Heart left ventricle (tissue), 16 donors: Measurements from ENCODE around the gene NANOS1. TPM values are rescaled to one million over a fixed set of nuclear protein-coding genes. Genes with fewer than 3 reads are reported as not detected.

Experiments
- ATAC-seq, 4 donors: fragments of 200-7000 bp; cut with Tn5 transposase; one replicate each; pipeline ENCODE4 v1.9.1; 2020 to 2022; ENCODE audit warnings: moderate library complexity in 4 of 4, mild to moderate bottlenecking in 3 of 4, moderate number of reproducible peaks in 1 of 4
- DNase-seq, 5 donors: peaks; one replicate each; pipeline ENCODE4 v3.0.0-alpha.2; 2020
- H3K27ac ChIP-seq, 12 donors: fragments of 200-600 bp; sonication (generic) in 4 of 12; one replicate each; pipeline versions ENCODE4 v1.5.0 to v1.8.0; 2016 to 2022; ENCODE audit warnings: mild to moderate bottlenecking in 2 of 12
- H3K27me3 ChIP-seq, 9 donors: fragments of 200-600 bp; sonication (generic) in 2 of 9; one replicate each; pipeline versions ENCODE4 v1.5.1 to v1.8.0; 2016 to 2022; ENCODE audit warnings: mild to moderate bottlenecking in 3 of 9
- H3K36me3 ChIP-seq, 9 donors: fragments of 200-600 bp; sonication (generic) in 2 of 9; one replicate each; pipeline versions ENCODE4 v1.5.0 to v1.8.0; 2018 to 2022; ENCODE audit warnings: mild to moderate bottlenecking in 2 of 9
- H3K4me1 ChIP-seq, 12 donors: fragments of 200-600 bp; sonication (generic) in 4 of 12; one replicate each; pipeline versions ENCODE4 v1.5.0 to v1.8.0; 2016 to 2022; ENCODE audit warnings: mild to moderate bottlenecking in 3 of 12
- H3K4me3 ChIP-seq, 12 donors: fragments of 200-600 bp; sonication (generic) in 4 of 12; one replicate each; pipeline versions ENCODE4 v1.5.0 to v1.8.0; 2017 to 2022; ENCODE audit warnings: mild to moderate bottlenecking in 9 of 12, moderate library complexity in 4 of 12
- H3K9me3 ChIP-seq, 12 donors: fragments of 200-600 bp; sonication (generic) in 4 of 12; one replicate each; pipeline versions ENCODE4 v1.5.0 to v1.8.0; 2016 to 2022; ENCODE audit warnings: mild to moderate bottlenecking in 1 of 12
- CTCF ChIP-seq, 12 donors: fragments of 200-600 bp; sonication (generic) in 4 of 12; IDR thresholded peaks; one replicate each; pipeline versions ENCODE4 v1.5.0 to v1.8.0; 2018 to 2022; ENCODE audit warnings: antibody characterized with exemption in 12 of 12, mild to moderate bottlenecking in 5 of 12
- POLR2A ChIP-seq, 2 donors: fragments of 450-650 bp; IDR thresholded peaks; one replicate each; pipeline ENCODE4 v1.6.1; 2017; ENCODE audit warnings: antibody characterized with exemption in 2 of 2, mild to moderate bottlenecking in 2 of 2, moderate library complexity in 2 of 2
- WGBS, 4 donors: extraction: QIAGEN DNeasy Blood & Tissue Kit in 2 of 4; methylation state at CpG; one replicate each; pipeline versions ENCODE4 v1.1.5 to v1.1.7; 2013 to 2018; 5-methylcytosine and 5-hydroxymethylcytosine counted together
- intact Hi-C, 10 donors: fragments of 100-400 bp; cut with DNase I; formaldehyde crosslinking; loops; one replicate each; pipeline versions ENCODE4 v1.11.1 to v1.14.2; 2022
- polyA plus RNA-seq, 2 donors: library from polyadenylated mRNA; stranded (reverse); fragments of 200-250 nt; gene quantifications; one replicate each; pipeline ENCODE4 v1.2.3, GENCODE V29; 2013
- total RNA-seq, 9 donors: library from RNA; depleted of rRNA in 2 of 9; stranded (reverse); fragments of >200 nt in 2 of 9; fragmentation: NEBNext Ultra II Directional in 3 of 9; extraction: Animal tissue kit (Norgen Biotek cat#: 25700) in 3 of 9; gene quantifications; one replicate each; pipeline versions ENCODE4 v1.1.0 to v1.2.4, GENCODE V29; 2016 to 2023
- donor health status: ischemic (EF 13 %, LVEDD 7.1; RV severe dilation, severe dysfunction).
- donor health status: healthy with polysubstance abuse.
- donor health status: DM: no; HTN: yes; CAD: no.
- donor health status: DM: no; HTN: no; CAD: no.
- donor health status: ischemic (EF 25% LVEDD 6.9; RV normal size, moderate dysfunction).
- donor health status: ischemic (EF 25% LVEDD 5.7; RV mildly dilated, moderate dysfunction).
- donor health status: healthy.
- donor health status: DM: yes; HTN: yes; CAD: no.
- donor health status: ischemic (EF 35%, LVEDD 5.7; RV mildly dilated, moderate dysfunction).
- donor health status: nonischemic (EF 11% LVEDD 7.7; RV severe dilation, severe dysfunction).
- donor health status: DM: yes; HTN: yes; CAD: no.
- donor health status: PGD.
- donor health status: ischemic (EF 29% LVEDD 5.4; RV normal size, mild dysfunction).
- donor health status: nonischemic (EF 23%, LVEDD 6.1; RV moderate dilation, normal function).

NANOS1 gene
- total and polyA plus RNA-seq, 11 donors: 3.3 to 41.4 (median 8.8) TPM

GRCh38 chr10:119045561-119045960 is 16.0 kb downstream of the NANOS1 start:
- no peak for DNase-seq
- ATAC-seq: no peak
- Histone ChIP-seq H3K9me3 (no peaks in the 10 kb centered on the region), H3K4me1 (no peaks in the 10 kb centered on the region), H3K27ac (no peak overlapping the region), H3K27me3 (no peaks in the 10 kb centered on the region), H3K4me3 (no peak overlapping the region), H3K36me3 (peaks cover 0 to 100% (median 99%) of the 10 kb centered on the region in 9 donors)
- TF ChIP-seq CTCF (IDR thresholded peaks at IDR 0.05) (no peak), POLR2A (IDR thresholded peaks at IDR 0.05) (no peak)
- 93 to 97% (median 95%) methylated on average over 7 of the region's 7 CpGs for WGBS, 4 donors
- intact Hi-C loops: loop anchor here in 1 of 10 donors (10.0 kb wide), 1 partner anchor 69 kb away; no protein-coding TSS in a partner anchor

GRCh38 chr10:119049361-119049760 is 19.8 kb downstream of the NANOS1 start:
- H3K4me1 ChIP-seq: no peaks in the 10 kb centered on the region
- DNase-seq (no peak), ATAC-seq (no peak)
- H3K4me3 ChIP-seq: no peak overlapping the region
- peaks cover 0 to 100% (median 98%) of the 10 kb centered on the region in 9 donors for H3K36me3 ChIP-seq
- TF ChIP-seq POLR2A (IDR thresholded peaks at IDR 0.05) (no peak), CTCF (IDR thresholded peaks at IDR 0.05) (no peak)
- H3K27ac ChIP-seq: no peak overlapping the region
- intact Hi-C loops: loop anchor here in 1 of 10 donors (10.0 kb wide), 1 partner anchor 65 kb away; no protein-coding TSS in a partner anchor
- WGBS, 4 donors: 96 to 99% (median 96%) methylated on average over 5 of the region's 5 CpGs
- no peaks in the 10 kb centered on the region for H3K27me3 ChIP-seq
- H3K9me3 ChIP-seq: no peaks in the 10 kb centered on the region

GRCh38 chr10:119049777-119050176 is 20.3 kb downstream of the NANOS1 start:
- H3K4me3 ChIP-seq: no peak overlapping the region
- peaks cover 0 to 100% (median 98%) of the 10 kb centered on the region in 9 donors for H3K36me3 ChIP-seq
- ATAC-seq: no peak
- H3K27me3 ChIP-seq: no peaks in the 10 kb centered on the region
- H3K4me1 ChIP-seq: no peaks in the 10 kb centered on the region
- no peak for DNase-seq
- TF ChIP-seq POLR2A (IDR thresholded peaks at IDR 0.05): no peak
- no peak for TF ChIP-seq CTCF (IDR thresholded peaks at IDR 0.05)
- 95 to 97% (median 96%) methylated on average over 14 of the region's 14 CpGs for WGBS, 4 donors
- H3K27ac ChIP-seq: no peak overlapping the region
- intact Hi-C loops: loop anchor here in 1 of 10 donors (10.0 kb wide), 1 partner anchor 65 kb away; no protein-coding TSS in a partner anchor
- no peaks in the 10 kb centered on the region for H3K9me3 ChIP-seq

- no peak for ATAC-seq
- no peak overlapping the region for H3K4me3 ChIP-seq
- no peak for TF ChIP-seq POLR2A (IDR thresholded peaks at IDR 0.05)
Measured at GRCh38 chr10:119051775-119052174, 22.3 kb downstream of the NANOS1 start.

GRCh38 chr10:119055472-119055871 is 26.0 kb downstream of the NANOS1 start:
- Histone ChIP-seq H3K36me3 (peaks cover 6 to 100% (median 98%) of the 10 kb centered on the region in 9 donors), H3K4me3 (no peak overlapping the region), H3K4me1 (no peaks in the 10 kb centered on the region), H3K27ac (no peak overlapping the region), H3K9me3 (no peaks in the 10 kb centered on the region), H3K27me3 (no peaks in the 10 kb centered on the region)
- 81 to 90% (median 85%) methylated on average over 1 of the region's 1 CpG for WGBS, 4 donors
- DNase-seq (no peak), ATAC-seq (no peak)
- intact Hi-C loops: no loop called here
- no peak for TF ChIP-seq POLR2A (IDR thresholded peaks at IDR 0.05)
- no peak for TF ChIP-seq CTCF (IDR thresholded peaks at IDR 0.05)

More at GRCh38 chr10:119051775-119052174, 22.3 kb downstream of the NANOS1 start:
- no peak for DNase-seq
- H3K9me3 ChIP-seq: no peaks in the 10 kb centered on the region
- H3K4me1 ChIP-seq: no peaks in the 10 kb centered on the region
- 87 to 93% (median 90%) methylated on average over 3 of the region's 3 CpGs for WGBS, 4 donors
- intact Hi-C loops: no loop called here
- H3K36me3 ChIP-seq: peaks cover 2 to 100% (median 98%) of the 10 kb centered on the region in 9 donors
- no peaks in the 10 kb centered on the region for H3K27me3 ChIP-seq
- no peak overlapping the region for H3K27ac ChIP-seq
